ENCODE results near the gene GSN.

GRCh38 chr9:121297389-121297788, 29.4 kb downstream of the GSN start:
- TF ChIP-seq FOXM1 (IDR thresholded peaks at IDR 0.05; ENCODE audit: low read depth, low read length): no peak
- no peak for TF ChIP-seq YY1 (IDR thresholded peaks at IDR 0.05; ENCODE audit: low read depth, low read length)
- TF ChIP-seq SIN3A (IDR thresholded peaks at IDR 0.05; ENCODE audit: low read depth, low read length): no peak
- TF ChIP-seq MAX (IDR thresholded peaks at IDR 0.05; ENCODE audit: low read depth, low read length): no peak
- no peak for TF ChIP-seq POLR2AphosphoS5 (IDR thresholded peaks at IDR 0.05; ENCODE audit: low read length)
- no peak for TF ChIP-seq ASH2L (IDR thresholded peaks at IDR 0.05; ENCODE audit: borderline replicate concordance, low read depth)
- no peak for TF ChIP-seq HCFC1 (IDR thresholded peaks at IDR 0.05; ENCODE audit: low read length)
- TF ChIP-seq SIX5 (IDR thresholded peaks at IDR 0.05; ENCODE audit: low read depth, low read length, severe bottlenecking): no peak
- TF ChIP-seq POLR2A (IDR thresholded peaks at IDR 0.05; ENCODE audit: low read depth, low read length): no peak
- no peak for TF ChIP-seq CTCF (IDR thresholded peaks at IDR 0.05 in 2 of 3, conservative IDR thresholded peaks at IDR 0.05 in 1 of 3; ENCODE audit: control insufficient read depth in 2 of 3, extremely low read depth in 1 of 3, insufficient read depth in 1 of 3, low read depth in 3 of 3, low read length in 3 of 3)
- no peak for TF ChIP-seq NFYB (IDR thresholded peaks at IDR 0.05; ENCODE audit: insufficient read depth, low read depth, low read length)
- TF ChIP-seq SP1 (IDR thresholded peaks at IDR 0.05; ENCODE audit: low read depth, low read length): no peak
